GM18873 (cell line): Measurements from ENCODE around the gene TNFAIP1.

Experiments
- ATAC-seq: cut with Tn5 transposase; IDR thresholded peaks from one replicate; pipeline ENCODE4 v1.9.1; 2021; ENCODE audit warnings: mild to moderate bottlenecking, moderate library complexity, moderate number of reproducible peaks; ENCODE audit not compliant: unreplicated experiment, low FRiP score

Gene TNFAIP1

GRCh38 chr17:28369684-28370034 is 34.1 kb downstream of the TNFAIP1 start:
- no peak for ATAC-seq

GRCh38 chr17:28370035-28370743 is 34.6 kb downstream of the TNFAIP1 start, which contains the start of gene VTN:
VTN (minus strand) TSS chr17:28370307; CDS start chr17:28370203, 104 bp downstream.
- ATAC-seq: no peak

- ATAC-seq: no peak
These were observed 35.2 kb downstream of the TNFAIP1 start for GRCh38 chr17:28370744-28371103.

GRCh38 chr17:28371245-28372202 is 36.0 kb downstream of the TNFAIP1 start, which contains the start of gene SARM1:
SARM1 (plus strand) TSS chr17:28371694; CDS start chr17:28372033, 339 bp downstream.
- no peak for ATAC-seq

DNA sequence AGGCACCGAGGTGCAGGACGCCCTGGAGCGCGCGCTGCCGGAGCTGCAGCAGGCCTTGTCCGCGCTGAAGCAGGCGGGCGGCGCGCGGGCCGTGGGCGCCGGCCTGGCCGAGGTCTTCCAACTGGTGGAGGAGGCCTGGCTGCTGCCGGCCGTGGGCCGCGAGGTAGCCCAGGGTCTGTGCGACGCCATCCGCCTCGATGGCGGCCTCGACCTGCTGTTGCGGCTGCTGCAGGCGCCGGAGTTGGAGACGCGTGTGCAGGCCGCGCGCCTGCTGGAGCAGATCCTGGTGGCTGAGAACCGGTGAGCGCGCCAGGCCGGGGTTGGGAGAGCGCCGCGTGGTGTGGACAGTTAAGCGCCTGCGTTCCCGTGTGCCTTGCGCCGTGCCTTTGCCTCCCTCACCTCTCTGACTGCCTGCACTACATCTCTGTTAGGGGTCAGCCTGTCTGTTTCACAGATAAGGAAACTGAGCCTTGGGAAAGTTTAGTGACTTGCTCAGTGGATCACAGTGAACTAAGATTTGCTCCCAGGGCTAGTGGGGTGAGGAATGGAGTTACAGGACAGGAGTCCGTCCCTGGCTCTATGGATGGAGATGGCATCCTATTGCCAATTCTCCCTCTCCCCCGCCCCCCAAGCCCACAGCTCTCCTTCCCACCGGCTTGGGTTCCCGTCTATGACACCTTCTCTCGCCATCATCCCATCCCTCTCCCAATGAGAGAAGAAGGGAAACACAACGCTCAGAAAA is 36.8 kb downstream of the TNFAIP1 start:
- no peak for ATAC-seq

- ATAC-seq: no peak
These were observed 37.3 kb downstream of the TNFAIP1 start for GRCh38 chr17:28372945-28373274.

GRCh38 chr17:28379814-28380801 is 44.5 kb downstream of the TNFAIP1 start:
- no peak for ATAC-seq

GRCh38 chr17:28381141-28381825 is 45.7 kb downstream of the TNFAIP1 start:
- ATAC-seq: no peak

DNA sequence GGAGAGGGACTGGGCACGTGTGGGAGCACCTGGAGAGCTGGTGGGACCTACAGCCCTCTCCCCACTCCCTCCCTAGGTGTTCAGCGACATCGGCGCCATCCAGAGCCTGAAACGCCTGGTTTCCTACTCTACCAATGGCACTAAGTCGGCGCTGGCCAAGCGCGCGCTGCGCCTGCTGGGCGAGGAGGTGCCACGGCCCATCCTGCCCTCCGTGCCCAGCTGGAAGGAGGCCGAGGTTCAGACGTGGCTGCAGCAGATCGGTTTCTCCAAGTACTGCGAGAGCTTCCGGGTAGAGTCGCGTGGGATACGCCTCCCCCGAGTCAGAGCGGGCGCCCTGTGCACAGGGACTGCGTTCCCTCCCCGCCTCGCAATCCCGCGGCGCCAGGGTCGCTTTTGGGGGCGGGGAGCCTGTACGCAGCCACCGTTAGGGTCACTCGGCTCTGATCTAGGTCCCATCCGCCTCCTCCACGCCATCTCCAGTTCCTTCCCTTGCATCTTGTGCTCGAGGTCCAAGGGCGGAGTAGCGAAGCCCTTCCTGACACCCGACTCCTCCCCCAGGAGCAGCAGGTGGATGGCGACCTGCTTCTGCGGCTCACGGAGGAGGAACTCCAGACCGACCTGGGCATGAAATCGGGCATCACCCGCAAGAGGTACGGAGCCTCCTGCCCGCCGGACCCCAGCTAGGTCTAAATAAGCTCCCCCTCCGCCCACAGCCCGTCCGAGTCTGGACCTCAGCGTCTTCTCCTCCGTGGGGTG is 48.9 kb downstream of the TNFAIP1 start:
- ATAC-seq: no peak

GRCh38 chr17:28385037-28385400 is 49.5 kb downstream of the TNFAIP1 start:
- ATAC-seq: no peak

DNA sequence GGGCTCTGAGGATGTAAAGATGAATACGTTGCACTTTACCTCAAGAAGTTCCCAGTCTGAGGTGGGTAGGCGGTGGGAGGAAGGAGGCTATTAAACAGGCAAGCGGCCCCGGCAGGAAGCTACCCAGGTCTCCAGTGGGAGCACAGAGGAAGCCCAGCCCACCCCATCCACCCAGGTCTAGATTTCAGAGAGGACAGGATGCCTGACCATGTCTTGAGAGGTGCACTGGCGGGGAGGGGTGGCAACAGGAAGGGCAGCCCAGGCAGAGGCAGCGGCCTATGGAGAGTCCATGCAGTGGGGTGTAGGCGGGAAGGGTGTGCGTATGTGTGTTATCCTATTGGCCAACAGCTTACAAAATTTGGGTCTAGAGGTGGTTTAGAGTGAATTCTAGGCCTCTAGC is 49.8 kb downstream of the TNFAIP1 start:
- ATAC-seq: no peak

- ATAC-seq: no peak
These were observed 50.8 kb downstream of the TNFAIP1 start for GRCh38 chr17:28386391-28386790.

GRCh38 chr17:28388106-28388505 is 52.5 kb downstream of the TNFAIP1 start:
- no peak for ATAC-seq

- no peak for ATAC-seq
These were observed 54.6 kb downstream of the TNFAIP1 start for GRCh38 chr17:28390141-28390540.

DNA sequence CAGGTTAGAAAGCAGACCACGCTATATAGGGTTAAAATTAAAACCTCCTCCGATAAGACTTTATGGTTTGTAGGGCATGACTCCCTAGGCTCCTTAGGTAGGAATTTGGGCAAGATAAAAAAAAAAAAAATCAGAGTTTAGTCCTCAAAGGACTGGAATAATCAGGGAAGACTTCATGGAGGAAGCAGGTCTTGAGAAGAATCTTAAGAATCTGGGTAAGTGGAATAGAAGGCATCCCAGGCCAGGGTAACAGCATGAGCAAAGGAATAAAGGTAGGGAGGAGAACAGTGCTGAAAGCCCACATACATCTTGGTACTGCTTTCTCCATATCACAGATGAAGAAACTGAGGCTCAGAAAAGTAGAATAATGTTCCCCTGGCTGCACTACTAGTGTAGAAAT is 55.0 kb downstream of the TNFAIP1 start:
- ATAC-seq: no peak

DNA sequence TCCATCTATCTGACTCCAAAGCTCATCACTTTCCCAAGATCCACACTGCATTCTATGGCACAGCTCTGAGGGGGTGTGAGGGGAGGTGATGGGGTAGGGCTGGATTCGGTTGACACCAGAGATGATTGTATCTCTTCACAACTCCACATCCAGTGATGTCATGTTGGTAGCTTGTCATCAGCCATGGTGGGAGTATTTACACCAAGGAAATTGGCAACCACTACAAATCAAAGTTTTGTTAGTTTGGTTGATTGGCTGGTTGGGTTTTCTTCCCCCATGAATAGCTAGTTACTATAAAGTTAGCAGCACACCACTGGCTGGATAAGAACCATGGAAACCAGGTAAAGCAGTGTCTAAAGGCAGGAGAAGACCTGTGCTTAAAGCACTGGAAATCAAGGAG is 55.4 kb downstream of the TNFAIP1 start:
- ATAC-seq: no peak

GRCh38 chr17:28391401-28391800 is 55.8 kb downstream of the TNFAIP1 start:
- no peak for ATAC-seq

- ATAC-seq: no peak
These were observed 56.9 kb downstream of the TNFAIP1 start for GRCh38 chr17:28392491-28392890.
